HepG2 (cell line): ENCODE data around the gene SIGMAR1. TPM values are rescaled to one million over a fixed set of nuclear protein-coding genes. Genes with fewer than 3 reads are reported as not detected.

ENCODE experiments used
- ARNT2 ChIP-seq: sonication (generic); formaldehyde crosslinking; IDR thresholded peaks from 2 replicates; pipeline ENCODE4 v1.8.0; 2022; ENCODE audit warnings: mild to moderate bottlenecking, low read depth, missing genetic modification reagents, moderate library complexity
- ASH2L ChIP-seq: fragments of 300-600, 200-600 bp; sonication (generic); IDR thresholded peaks from 2 replicates; pipeline ENCODE4 v1.7.0; 2017; ENCODE audit warnings: low read depth, mild to moderate bottlenecking, moderate library complexity, mixed read lengths, low read length; ENCODE audit not compliant: insufficient read length
- ATAD3A ChIP-seq: sonication (generic); formaldehyde crosslinking; IDR thresholded peaks from 2 replicates; pipeline ENCODE4 v1.4.0; 2020; ENCODE audit warnings: missing genetic modification reagents
- ESRRA ChIP-seq: sonication (generic); formaldehyde crosslinking; IDR thresholded peaks from 2 replicates; pipeline ENCODE4 v1.5.1; 2020; ENCODE audit warnings: mild to moderate bottlenecking, low read depth, missing genetic modification reagents
- GLMP ChIP-seq: sonication (generic); formaldehyde crosslinking; IDR thresholded peaks from 2 replicates; pipeline ENCODE4 v1.9.0; 2021; ENCODE audit warnings: missing genetic modification reagents, mild to moderate bottlenecking, borderline replicate concordance
- KIAA2018 ChIP-seq: sonication (generic); formaldehyde crosslinking; IDR thresholded peaks from 2 replicates; pipeline ENCODE4 v1.5.0; 2020; ENCODE audit warnings: mild to moderate bottlenecking, missing genetic modification reagents, borderline replicate concordance
- MED8 ChIP-seq: sonication (generic); formaldehyde crosslinking; IDR thresholded peaks from 2 replicates; pipeline ENCODE4 v1.8.1; 2023; ENCODE audit warnings: mild to moderate bottlenecking, missing genetic modification reagents; ENCODE audit not compliant: insufficient replicate concordance
- TARDBP ChIP-seq: sonication (generic); formaldehyde crosslinking; IDR thresholded peaks from 2 replicates; pipeline ENCODE4 v1.8.0; 2022; ENCODE audit warnings: mild to moderate bottlenecking, missing genetic modification reagents
- ZKSCAN1 ChIP-seq: fragments of 150-350 bp; IDR thresholded peaks from 2 replicates; pipeline ENCODE4 v1.6.1; 2014; ENCODE audit warnings: low read length
- ZNF335 ChIP-seq: sonication (generic); formaldehyde crosslinking; IDR thresholded peaks from 2 replicates; pipeline ENCODE4 v1.4.0; 2020; ENCODE audit warnings: missing genetic modification reagents
- ZNF746 ChIP-seq: sonication (generic); formaldehyde crosslinking; IDR thresholded peaks from 2 replicates; pipeline ENCODE4 v1.8.0; 2022; ENCODE audit warnings: mild to moderate bottlenecking, missing genetic modification reagents
- polyA plus RNA-seq, 8 experiments: library from polyadenylated mRNA; depleted of rRNA in 3 of 8; stranded (reverse) in 7 of 8; unstranded in 1 of 8; fragments of >200 nt; fragmentation: Illumina TruSeq in 4 of 8; extraction: Trizol in 4 of 8; gene quantifications; 2 replicates each; pipeline versions ENCODE4 v1.2.1 to v1.2.3, GENCODE V29; 2011 to 2016; ENCODE audit warnings: low read depth in 4 of 8, missing spikeins in 1 of 8, mixed read lengths in 1 of 8; ENCODE audit not compliant: insufficient read depth in 1 of 8
- total RNA-seq, 5 experiments: library from RNA; depleted of rRNA; stranded (reverse); fragments of >200 nt; fragmentation: Illumina TruSeq; extraction: Trizol; gene quantifications; 2 replicates each; pipeline ENCODE4 v1.2.3, GENCODE V29; 2016; ENCODE audit warnings: low read depth in 1 of 5
- TF ChIP-seq, protein P1 (sequence below): sonication (generic); formaldehyde crosslinking; IDR thresholded peaks from 2 replicates; pipeline ENCODE4 v1.4.0; 2020; ENCODE audit warnings: missing genetic modification reagents, borderline replicate concordance
- TF ChIP-seq, protein P2 (sequence below): sonication (generic); formaldehyde crosslinking; IDR thresholded peaks from 2 replicates; pipeline ENCODE4 v1.8.0; 2022; ENCODE audit warnings: missing genetic modification reagents, mild to moderate bottlenecking, inconsistent platforms, borderline replicate concordance

SIGMAR1 gene
- total and polyA plus RNA-seq, 2 of the 13 experiments (the other 11 are each of a cell fraction or from before 2014, with no cell fraction given), result 38.9 to 60.8 TPM

DNA sequence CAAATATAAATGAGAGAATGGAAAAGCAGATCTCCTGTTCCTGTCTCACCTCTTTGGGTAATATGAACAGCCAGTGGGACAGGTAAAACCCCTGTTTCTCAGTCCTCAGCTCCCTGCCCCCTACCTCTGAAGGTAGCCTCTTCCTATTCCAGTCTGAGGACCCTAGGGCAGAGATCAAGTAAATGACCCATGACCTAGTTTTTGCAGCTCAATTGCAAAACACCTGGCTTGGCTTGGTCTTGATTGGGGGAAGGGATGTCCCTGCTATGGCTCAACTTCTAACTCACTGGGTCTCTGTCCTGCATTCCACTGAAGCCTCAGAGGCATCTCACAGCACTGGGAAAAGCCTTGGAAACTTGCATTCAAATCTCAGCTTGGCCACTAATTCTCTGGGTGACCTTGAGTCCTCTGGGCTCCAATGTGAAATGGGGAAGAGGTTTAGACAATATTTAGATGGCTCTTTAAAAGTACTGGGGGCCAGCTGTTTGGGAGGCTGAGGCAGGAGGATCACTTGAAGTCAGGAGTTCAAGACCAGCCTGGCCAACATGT is 7.3 kb upstream of the SIGMAR1 start (continued):
- TF ChIP-seq, protein P1, sequence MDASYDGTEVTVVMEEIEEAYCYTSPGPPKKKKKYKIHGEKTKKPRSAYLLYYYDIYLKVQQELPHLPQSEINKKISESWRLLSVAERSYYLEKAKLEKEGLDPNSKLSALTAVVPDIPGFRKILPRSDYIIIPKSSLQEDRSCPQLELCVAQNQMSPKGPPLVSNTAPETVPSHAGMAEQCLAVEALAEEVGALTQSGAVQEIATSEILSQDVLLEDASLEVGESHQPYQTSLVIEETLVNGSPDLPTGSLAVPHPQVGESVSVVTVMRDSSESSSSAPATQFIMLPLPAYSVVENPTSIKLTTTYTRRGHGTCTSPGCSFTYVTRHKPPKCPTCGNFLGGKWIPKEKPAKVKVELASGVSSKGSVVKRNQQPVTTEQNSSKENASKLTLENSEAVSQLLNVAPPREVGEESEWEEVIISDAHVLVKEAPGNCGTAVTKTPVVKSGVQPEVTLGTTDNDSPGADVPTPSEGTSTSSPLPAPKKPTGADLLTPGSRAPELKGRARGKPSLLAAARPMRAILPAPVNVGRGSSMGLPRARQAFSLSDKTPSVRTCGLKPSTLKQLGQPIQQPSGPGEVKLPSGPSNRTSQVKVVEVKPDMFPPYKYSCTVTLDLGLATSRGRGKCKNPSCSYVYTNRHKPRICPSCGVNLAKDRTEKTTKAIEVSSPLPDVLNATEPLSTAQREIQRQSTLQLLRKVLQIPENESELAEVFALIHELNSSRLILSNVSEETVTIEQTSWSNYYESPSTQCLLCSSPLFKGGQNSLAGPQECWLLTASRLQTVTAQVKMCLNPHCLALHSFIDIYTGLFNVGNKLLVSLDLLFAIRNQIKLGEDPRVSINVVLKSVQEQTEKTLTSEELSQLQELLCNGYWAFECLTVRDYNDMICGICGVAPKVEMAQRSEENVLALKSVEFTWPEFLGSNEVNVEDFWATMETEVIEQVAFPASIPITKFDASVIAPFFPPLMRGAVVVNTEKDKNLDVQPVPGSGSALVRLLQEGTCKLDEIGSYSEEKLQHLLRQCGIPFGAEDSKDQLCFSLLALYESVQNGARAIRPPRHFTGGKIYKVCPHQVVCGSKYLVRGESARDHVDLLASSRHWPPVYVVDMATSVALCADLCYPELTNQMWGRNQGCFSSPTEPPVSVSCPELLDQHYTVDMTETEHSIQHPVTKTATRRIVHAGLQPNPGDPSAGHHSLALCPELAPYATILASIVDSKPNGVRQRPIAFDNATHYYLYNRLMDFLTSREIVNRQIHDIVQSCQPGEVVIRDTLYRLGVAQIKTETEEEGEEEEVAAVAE (CRISPR knock-in tag), result no peak
- TF ChIP-seq ATAD3A (CRISPR knock-in tag), result no peak
- TF ChIP-seq TARDBP, result no peak
- no peak for TF ChIP-seq ZNF335 (CRISPR knock-in tag)
- TF ChIP-seq GLMP, result no peak
- TF ChIP-seq ZNF746 (CRISPR knock-in tag), result no peak
- TF ChIP-seq ESRRA (CRISPR knock-in tag), result peak; percentile 78
- TF ChIP-seq, protein P2, sequence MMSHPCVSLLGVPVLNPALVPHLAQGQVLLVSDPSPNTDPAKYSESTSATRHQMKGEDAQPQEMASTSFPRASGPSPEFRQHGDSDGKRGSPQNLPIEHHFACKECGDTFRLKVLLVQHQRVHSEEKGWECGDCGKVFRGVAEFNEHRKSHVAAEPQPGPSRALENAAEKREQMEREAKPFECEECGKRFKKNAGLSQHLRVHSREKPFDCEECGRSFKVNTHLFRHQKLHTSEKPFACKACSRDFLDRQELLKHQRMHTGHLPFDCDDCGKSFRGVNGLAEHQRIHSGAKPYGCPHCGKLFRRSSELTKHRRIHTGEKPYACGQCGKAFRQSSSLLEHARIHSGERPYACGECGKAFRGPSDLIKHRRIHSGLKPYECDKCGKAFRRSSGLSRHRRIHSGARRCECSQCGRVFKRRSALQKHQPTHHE (CRISPR knock-in tag), result no peak
- peak; percentile 76 for TF ChIP-seq ASH2L
- TF ChIP-seq MED8 (CRISPR knock-in tag), result no peak
- TF ChIP-seq ARNT2, result no peak
- no peak for TF ChIP-seq KIAA2018 (CRISPR knock-in tag)
- TF ChIP-seq ZKSCAN1, result no peak
